Measurements from ENCODE around the gene UBE2M. TPM values are rescaled to one million over a fixed set of nuclear protein-coding genes. Genes with fewer than 3 reads are reported as not detected.

UBE2M gene
- total RNA-seq, 1 donor, result 54.6 TPM

DNA sequence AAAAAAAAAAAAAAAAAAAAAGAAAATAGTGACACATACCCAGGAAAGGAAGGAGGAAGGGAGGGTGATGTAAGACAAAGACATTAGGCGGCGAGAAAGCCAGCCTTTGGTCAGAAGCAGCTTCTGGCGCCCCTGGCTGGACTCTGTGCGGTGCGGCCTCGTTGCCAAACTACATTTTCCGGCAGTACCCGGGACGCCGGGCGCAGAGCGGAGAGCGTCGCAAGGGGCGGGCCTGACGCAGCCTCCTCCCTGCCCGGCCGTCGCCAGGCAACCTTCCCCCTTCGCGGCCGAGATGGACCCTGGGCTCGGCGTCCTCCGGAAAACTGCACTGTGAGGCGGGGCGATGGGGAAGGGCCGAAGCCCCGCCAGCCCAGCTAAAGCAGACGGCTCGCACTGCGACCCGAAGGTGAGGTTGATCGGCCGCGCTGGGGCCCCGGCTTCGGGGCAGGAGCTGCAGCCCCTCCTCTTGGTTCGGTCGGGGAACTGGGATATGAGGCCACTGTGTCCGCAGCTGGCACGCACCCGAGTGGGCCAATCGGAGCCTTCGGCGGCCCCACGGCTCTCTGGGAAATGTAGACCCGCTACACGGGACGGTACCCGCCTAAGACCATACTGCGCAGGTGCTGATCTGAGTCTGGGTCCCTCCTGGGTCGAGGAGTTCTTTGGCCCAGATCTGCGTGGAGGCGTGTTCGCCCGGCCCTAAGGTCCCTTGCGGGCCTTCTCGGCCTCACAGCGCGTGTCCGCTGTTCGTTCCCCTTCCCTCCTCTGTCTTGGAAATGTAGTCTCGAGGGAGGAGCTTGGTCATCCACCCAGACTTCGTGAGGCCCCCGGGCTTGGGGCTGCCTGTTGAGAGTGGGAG is 17.0 kb upstream of the UBE2M start:
- peak; percentile 99 for DNase-seq (ENCODE audit: insufficient read length, low spot score, missing footprints)
- H3K9me3 ChIP-seq (ENCODE audit: low read depth, low read length), result no peaks in the 10 kb centered on the region
- TF ChIP-seq, protein P1, sequence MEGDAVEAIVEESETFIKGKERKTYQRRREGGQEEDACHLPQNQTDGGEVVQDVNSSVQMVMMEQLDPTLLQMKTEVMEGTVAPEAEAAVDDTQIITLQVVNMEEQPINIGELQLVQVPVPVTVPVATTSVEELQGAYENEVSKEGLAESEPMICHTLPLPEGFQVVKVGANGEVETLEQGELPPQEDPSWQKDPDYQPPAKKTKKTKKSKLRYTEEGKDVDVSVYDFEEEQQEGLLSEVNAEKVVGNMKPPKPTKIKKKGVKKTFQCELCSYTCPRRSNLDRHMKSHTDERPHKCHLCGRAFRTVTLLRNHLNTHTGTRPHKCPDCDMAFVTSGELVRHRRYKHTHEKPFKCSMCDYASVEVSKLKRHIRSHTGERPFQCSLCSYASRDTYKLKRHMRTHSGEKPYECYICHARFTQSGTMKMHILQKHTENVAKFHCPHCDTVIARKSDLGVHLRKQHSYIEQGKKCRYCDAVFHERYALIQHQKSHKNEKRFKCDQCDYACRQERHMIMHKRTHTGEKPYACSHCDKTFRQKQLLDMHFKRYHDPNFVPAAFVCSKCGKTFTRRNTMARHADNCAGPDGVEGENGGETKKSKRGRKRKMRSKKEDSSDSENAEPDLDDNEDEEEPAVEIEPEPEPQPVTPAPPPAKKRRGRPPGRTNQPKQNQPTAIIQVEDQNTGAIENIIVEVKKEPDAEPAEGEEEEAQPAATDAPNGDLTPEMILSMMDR (IDR thresholded peaks at IDR 0.05; ENCODE audit: extremely low read depth, low read depth, low read length), result no peak
- peaks cover 5% of the 10 kb centered on the region for H3K36me3 ChIP-seq (ENCODE audit: insufficient read depth, low read length)
- peak overlapping the region; percentile 97 for H3K27ac ChIP-seq (ENCODE audit: low read depth, low read length)
- H3K79me2 ChIP-seq (ENCODE audit: insufficient read depth, low read length), result peaks cover 51% of the 10 kb centered on the region
- peak overlapping the region; percentile 96 for H3K4me2 ChIP-seq (ENCODE audit: insufficient read depth, low read length)
- peak overlapping the region; percentile 88 for H3K4me3 ChIP-seq (ENCODE audit: insufficient read depth, low read length)
- peaks cover 22% of the 10 kb centered on the region for H3K4me1 ChIP-seq (ENCODE audit: insufficient read depth, low read length)
- H4K20me1 ChIP-seq (ENCODE audit: insufficient read depth, low read length), result no peaks in the 10 kb centered on the region
- peak overlapping the region; percentile 87 for H2AFZ ChIP-seq (ENCODE audit: low read length)
- H3K27me3 ChIP-seq (ENCODE audit: insufficient read depth, low read length), result no peaks in the 10 kb centered on the region

DNA sequence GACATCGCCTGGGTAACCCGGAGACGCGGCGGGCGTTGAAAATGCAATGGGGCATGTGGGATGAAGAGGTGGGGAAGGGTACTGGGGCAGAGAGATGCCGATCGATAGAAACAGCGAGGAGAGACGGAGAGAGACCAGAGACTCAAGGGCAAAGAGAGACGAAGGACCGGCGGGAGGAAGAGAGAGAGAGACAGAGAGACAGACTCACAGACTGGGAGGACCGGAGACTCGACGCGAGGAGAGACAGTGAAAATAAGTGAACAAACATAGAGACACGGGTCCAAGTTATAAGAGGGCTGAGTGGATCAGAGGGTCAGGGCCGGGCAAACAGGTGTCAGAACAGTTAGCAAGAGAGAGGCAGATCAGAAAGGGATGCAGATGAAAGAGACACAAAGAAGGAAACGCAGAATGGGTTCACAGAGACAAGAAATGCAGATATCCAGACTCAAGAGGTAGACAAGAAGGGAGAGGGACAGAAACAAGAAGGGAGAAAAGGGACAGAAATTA is 15.3 kb upstream of the UBE2M start:
- H3K79me2 ChIP-seq (ENCODE audit: insufficient read depth, low read length), result peaks cover 34% of the 10 kb centered on the region
- H3K4me1 ChIP-seq (ENCODE audit: insufficient read depth, low read length), result peaks cover 18% of the 10 kb centered on the region
- peaks cover 6% of the 10 kb centered on the region for H3K36me3 ChIP-seq (ENCODE audit: insufficient read depth, low read length)
- no peaks in the 10 kb centered on the region for H3K9me3 ChIP-seq (ENCODE audit: low read depth, low read length)
- H3K27ac ChIP-seq (ENCODE audit: low read depth, low read length), result peak overlapping the region; percentile 93
- H3K27me3 ChIP-seq (ENCODE audit: insufficient read depth, low read length), result no peaks in the 10 kb centered on the region
- TF ChIP-seq, protein P1 (IDR thresholded peaks at IDR 0.05; ENCODE audit: extremely low read depth, low read depth, low read length), result no peak
- peak overlapping the region; percentile 82 for H3K4me3 ChIP-seq (ENCODE audit: insufficient read depth, low read length)
- H4K20me1 ChIP-seq (ENCODE audit: insufficient read depth, low read length), result no peaks in the 10 kb centered on the region
- no peak for DNase-seq (ENCODE audit: insufficient read length, low spot score, missing footprints)
- peak overlapping the region; percentile 75 for H2AFZ ChIP-seq (ENCODE audit: low read length)
- peak overlapping the region; percentile 90 for H3K4me2 ChIP-seq (ENCODE audit: insufficient read depth, low read length)

DNA sequence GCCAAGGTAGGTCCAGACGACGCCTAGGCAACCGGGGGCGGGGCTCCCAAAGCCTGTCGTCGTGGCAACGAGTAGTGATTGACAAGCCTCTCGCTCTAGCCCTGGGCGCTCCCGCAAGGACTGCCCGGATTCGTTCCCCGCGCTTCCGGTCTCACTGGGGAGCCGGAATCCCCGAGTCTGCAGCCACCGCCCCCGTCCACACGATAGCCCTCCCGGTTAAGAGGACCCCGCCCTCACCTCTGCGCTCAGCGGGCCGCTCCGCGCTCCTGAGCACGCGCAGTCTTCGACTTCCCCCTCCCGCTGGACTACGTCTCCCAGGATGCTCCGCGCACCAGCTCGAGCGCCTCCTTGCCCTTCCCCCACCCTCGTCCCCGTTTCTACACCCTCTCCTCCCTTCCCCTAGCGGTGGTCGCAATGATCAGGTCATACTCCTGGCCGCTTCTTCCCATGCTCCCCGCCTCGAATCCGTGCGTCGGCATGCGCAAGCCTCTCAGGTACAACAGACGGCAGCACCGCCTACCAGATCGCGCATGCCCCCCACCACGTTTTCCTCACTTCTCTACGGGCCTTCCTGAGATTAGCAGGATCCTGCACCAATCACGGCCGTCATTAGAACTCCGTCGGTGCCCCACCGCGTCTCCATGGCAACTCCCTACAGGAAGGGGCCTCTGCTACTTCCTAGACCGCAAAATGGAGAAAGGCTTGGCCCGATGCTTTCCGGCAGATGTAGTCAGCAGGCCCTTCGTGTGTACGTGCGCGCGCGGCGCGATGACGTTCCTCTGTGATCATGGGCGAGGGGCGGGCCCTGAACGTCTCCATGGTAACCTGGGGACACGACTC is 14.6 kb upstream of the UBE2M start, which contains the start of gene MZF1:
Gene MZF1, minus strand, starts transcription at position 518 of the 840 bp plus-strand sequence. CDS start 1,946 bp downstream, outside the sequence.
- peak; percentile 99 for DNase-seq (ENCODE audit: insufficient read length, low spot score, missing footprints)
- Histone ChIP-seq H3K9me3 (ENCODE audit: low read depth, low read length) (no peaks in the 10 kb centered on the region), H2AFZ (ENCODE audit: low read length) (peak within 1 kb of the TSS; percentile 92), H3K79me2 (ENCODE audit: insufficient read depth, low read length) (peaks cover 27% of the 10 kb centered on the region), H4K20me1 (ENCODE audit: insufficient read depth, low read length) (no peaks in the 10 kb centered on the region), H3K4me2 (ENCODE audit: insufficient read depth, low read length) (peak within 1 kb of the TSS; percentile 90), H3K4me3 (ENCODE audit: insufficient read depth, low read length) (peak within 1 kb of the TSS; percentile 82), H3K36me3 (ENCODE audit: insufficient read depth, low read length) (peaks cover 6% of the 10 kb centered on the region), H3K4me1 (ENCODE audit: insufficient read depth, low read length) (peaks cover 13% of the 10 kb centered on the region), H3K27me3 (ENCODE audit: insufficient read depth, low read length) (no peaks in the 10 kb centered on the region), H3K27ac (ENCODE audit: low read depth, low read length) (peak within 1 kb of the TSS; percentile 93)
- TF ChIP-seq, protein P1 (IDR thresholded peaks at IDR 0.05; ENCODE audit: extremely low read depth, low read depth, low read length), result peak; percentile 16
